Bronchial epithelial cell (primary cell): ENCODE results near the gene FAM168A. TPM values are rescaled to one million over a fixed set of nuclear protein-coding genes. Genes with fewer than 3 reads are reported as not detected.

Experiments used
- DNase-seq: peaks from one replicate; pipeline ENCODE4 v3.0.0-alpha.2; 2010; ENCODE audit warnings: low read depth
- FAIRE-seq: peaks from 2 replicates; lab custom pipeline; 2011; peaks lifted over from hg19 to GRCh38; lab: Jason Lieb, UNC
- H3K27me3 ChIP-seq: 2 replicates; pipeline ENCODE4 v1.5.1; 2011; ENCODE audit warnings: low read length; ENCODE audit not compliant: control insufficient read depth, insufficient read depth
- H3K36me3 ChIP-seq: 2 replicates; pipeline ENCODE4 v1.5.1; 2011; ENCODE audit warnings: low read length; ENCODE audit not compliant: control insufficient read depth, insufficient read depth
- H3K4me3 ChIP-seq: 2 replicates; pipeline ENCODE4 v1.5.1; 2011; ENCODE audit warnings: mild to moderate bottlenecking, low read depth, low read length, control low read depth
- CTCF ChIP-seq: IDR thresholded peaks from 2 replicates; pipeline ENCODE4 v1.5.1; 2011; ENCODE audit warnings: mild to moderate bottlenecking, moderate library complexity, low read length, control low read depth, inconsistent platforms; ENCODE audit not compliant: insufficient read depth, severe bottlenecking
- total RNA-seq: library from RNA; depleted of rRNA; stranded (reverse); fragments of >200 nt; gene quantifications from 2 replicates; pipeline ENCODE4 v1.2.1, GENCODE V29; 2014

Gene FAM168A
- total RNA-seq, 1 donor from 2014 or later = 4.7 TPM

GRCh38 chr11:73520353-73521061 lies 77.4 kb downstream of the FAM168A start:
- no peaks in the 10 kb centered on the region for H3K36me3 ChIP-seq
- no peaks in the 10 kb centered on the region for H3K27me3 ChIP-seq
- FAIRE-seq (no peak), DNase-seq (no peak)
- H3K4me3 ChIP-seq = no peak overlapping the region
- no peak for TF ChIP-seq CTCF

- no peak for DNase-seq
- TF ChIP-seq CTCF = no peak
- Histone ChIP-seq H3K36me3 (no peaks in the 10 kb centered on the region), H3K27me3 (no peaks in the 10 kb centered on the region), H3K4me3 (no peak overlapping the region)
- FAIRE-seq = no peak
Observed at GRCh38 chr11:73519266-73519665, 78.6 kb downstream of the FAM168A start.

GRCh38 chr11:73518195-73518594 lies 79.7 kb downstream of the FAM168A start:
- H3K36me3 ChIP-seq = no peaks in the 10 kb centered on the region
- TF ChIP-seq CTCF = no peak
- H3K4me3 ChIP-seq = no peak overlapping the region
- H3K27me3 ChIP-seq = no peaks in the 10 kb centered on the region
- FAIRE-seq (no peak), DNase-seq (no peak)

DNA sequence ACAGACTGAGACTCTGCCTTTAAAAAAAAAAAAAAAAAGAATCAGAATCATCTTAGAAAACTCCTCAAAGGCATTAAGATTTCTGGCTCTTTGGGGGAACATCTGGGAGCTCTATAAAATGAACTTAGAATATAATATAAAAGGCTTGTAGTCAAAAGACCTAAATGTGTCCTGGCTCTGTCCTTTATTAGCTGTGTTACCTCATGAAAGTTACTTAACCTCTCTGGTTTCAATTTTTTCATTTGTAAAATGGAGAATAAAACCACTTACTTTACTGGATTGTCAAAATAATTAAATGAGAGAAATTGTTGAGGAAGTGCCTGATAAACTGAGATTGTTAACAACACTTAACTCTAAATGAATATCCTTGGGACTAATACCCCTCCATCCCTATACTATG lies 81.8 kb downstream of the FAM168A start:
- DNase-seq (no peak), FAIRE-seq (no peak)
- no peak for TF ChIP-seq CTCF
- Histone ChIP-seq H3K27me3 (no peaks in the 10 kb centered on the region), H3K36me3 (no peaks in the 10 kb centered on the region), H3K4me3 (no peak overlapping the region)

DNA sequence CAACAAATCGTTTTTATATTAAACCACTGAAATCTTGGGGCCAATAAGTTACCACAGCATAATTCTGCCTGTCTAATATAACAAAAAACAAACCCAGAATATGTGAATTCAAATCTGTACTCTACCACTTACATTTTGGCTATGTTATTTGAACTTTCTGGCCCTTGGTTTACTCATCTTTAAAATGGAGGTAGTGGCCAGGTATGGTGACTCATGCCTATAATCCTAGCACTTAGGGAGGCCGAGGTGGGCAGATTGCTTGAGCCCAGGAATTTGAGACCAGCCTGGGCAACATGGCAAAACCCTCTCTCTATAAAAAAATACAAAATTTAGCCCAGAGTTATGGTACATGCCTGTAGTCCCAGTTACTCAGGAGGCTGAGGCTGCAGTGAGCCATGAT lies 84.2 kb downstream of the FAM168A start:
- DNase-seq (peak; percentile 32), FAIRE-seq (no peak)
- Histone ChIP-seq H3K36me3 (no peaks in the 10 kb centered on the region), H3K4me3 (no peak overlapping the region), H3K27me3 (no peaks in the 10 kb centered on the region)
- TF ChIP-seq CTCF = no peak

- Histone ChIP-seq H3K4me3 (no peak overlapping the region), H3K36me3 (no peaks in the 10 kb centered on the region), H3K27me3 (no peaks in the 10 kb centered on the region)
- no peak for TF ChIP-seq CTCF
- DNase-seq = no peak
- no peak for FAIRE-seq
Observed at GRCh38 chr11:73510877-73511276, 87.0 kb downstream of the FAM168A start.
